HG03378 (cell line): Measurements from ENCODE around the gene PKD2L2.
"Not testable (repeated sequence)": the region's sequence is repeated elsewhere in the genome, so short reads cannot be mapped to it uniquely, and the experiment has no call there.

Experiments used
- ATAC-seq: cut with Tn5 transposase; IDR thresholded peaks from one replicate; pipeline ENCODE4 v1.9.1; 2021; ENCODE audit warnings: mild to moderate bottlenecking, moderate library complexity; ENCODE audit not compliant: unreplicated experiment

PKD2L2 gene

DNA sequence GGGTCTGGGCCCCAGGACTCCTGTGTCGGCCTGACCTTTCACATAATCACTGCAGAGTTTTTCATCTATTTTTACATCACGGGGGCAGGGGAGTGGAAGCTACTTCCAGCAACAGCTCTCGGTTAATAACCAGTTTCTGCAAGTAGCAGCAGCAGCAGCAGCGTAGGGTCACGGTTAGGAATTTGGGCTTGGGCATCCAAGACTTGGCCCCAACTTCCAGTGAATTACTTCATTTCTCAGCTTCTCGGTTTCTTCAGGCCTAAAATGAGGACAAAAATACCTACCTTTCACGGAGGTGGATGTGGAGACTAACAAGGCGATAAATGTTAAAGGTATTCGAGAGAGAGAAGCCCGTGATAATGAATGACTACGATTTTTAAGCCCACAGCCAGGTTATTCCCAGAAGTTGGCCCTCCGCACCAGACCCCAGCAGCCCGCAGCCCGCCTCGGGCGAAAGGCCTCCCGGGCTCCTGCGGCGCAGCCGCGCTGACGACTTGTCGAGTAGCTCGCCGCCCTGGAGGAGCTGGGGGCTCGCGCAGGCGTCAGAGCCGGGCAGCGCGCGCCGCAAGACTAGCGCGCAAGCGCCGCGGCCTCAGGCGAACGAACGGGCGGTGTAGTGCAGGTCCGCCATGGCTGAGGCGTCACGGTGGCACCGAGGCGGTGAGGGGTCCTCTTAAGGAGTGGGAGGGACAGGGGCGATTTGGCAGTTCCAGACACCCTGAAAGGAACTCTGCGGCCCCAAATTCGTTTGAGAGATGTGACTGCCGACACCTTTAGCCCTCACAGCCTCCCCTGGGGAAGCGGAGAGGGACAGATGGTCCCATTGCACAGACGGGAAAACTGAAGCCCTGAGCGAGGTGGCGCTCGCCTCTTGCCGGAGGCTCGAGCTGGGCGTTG is at the start of gene PKD2L2:
Gene PKD2L2, plus strand, starts transcription at position 595 of the 897 bp plus-strand sequence. Its CDS starts 35 bp downstream, at position 630.
- peak; percentile 66 for ATAC-seq

GRCh38 chr5:137842296-137842695 is 47.0 kb upstream of the PKD2L2 start:
- ATAC-seq: no peak

DNA sequence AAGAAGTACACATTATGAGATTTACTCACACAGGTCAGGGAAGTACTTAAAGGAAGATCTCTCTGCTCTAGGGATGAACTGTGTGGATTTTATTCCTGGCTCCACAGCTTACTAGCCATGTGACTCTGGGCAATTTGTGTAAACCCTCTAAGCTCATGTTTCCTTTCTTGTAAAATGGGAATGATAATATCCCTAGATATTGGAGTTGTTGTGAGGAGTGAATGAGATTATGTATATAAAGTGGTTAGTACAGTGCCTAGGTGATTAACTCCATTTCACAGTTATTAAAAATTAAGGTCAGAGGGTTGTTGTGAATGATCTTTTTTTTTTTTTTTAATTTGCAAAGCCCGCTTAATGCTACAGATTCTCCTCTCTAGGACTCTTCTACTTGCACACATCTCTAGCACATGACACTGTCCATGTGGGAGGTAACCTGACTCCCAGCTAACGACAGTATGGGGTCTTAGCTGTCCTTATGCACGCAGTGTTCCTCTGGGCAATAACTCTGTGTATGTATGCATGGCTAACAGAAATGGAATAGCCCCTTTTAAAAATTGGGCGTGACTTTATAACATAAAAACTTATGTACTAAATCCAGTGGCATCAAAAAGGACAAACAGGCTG is 45.5 kb upstream of the PKD2L2 start:
- no peak for ATAC-seq

- ATAC-seq: no peak
Measured at GRCh38 chr5:137845472-137845871, 43.8 kb upstream of the PKD2L2 start.

- ATAC-seq: peak; percentile 63
Measured at GRCh38 chr5:137847687-137848086, 41.6 kb upstream of the PKD2L2 start.

DNA sequence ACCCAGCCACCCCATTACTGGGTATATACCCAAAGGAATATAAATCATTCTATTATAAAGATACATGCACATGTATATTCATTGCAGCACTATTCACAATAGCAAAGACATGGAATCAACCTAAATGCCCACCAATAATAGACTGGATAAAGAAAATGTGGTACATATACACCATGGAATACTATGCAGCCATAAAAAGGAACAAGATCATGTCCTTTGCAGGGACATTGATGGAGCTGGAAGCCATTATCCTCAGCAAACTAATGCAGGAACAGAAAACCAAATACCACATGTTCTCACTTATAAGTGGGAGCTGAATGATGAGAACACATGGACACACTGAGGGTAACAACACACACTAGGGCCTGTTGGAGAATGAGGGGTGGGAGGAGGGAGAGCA is 36.1 kb upstream of the PKD2L2 start:
- ATAC-seq: not testable (repeated sequence)

DNA sequence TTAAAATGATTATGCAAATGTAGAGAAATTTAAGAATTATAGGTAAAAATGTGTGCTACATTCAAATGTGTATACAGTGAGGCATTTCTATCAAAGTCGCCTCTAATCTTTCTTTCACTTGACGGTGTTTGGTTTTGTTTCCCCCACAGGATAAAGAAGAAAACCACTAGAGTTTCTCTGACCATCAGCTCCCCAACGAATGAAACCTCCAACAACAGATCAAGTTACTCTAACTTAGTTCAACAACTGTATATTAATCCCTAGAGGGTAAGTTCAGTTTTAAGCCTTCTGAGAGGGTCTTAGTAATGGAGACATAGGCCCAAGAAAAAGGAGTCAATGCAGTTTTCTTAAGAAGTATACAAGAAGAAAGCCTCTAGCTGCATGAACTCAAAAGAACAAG is 33.1 kb upstream of the PKD2L2 start:
- no peak for ATAC-seq

DNA sequence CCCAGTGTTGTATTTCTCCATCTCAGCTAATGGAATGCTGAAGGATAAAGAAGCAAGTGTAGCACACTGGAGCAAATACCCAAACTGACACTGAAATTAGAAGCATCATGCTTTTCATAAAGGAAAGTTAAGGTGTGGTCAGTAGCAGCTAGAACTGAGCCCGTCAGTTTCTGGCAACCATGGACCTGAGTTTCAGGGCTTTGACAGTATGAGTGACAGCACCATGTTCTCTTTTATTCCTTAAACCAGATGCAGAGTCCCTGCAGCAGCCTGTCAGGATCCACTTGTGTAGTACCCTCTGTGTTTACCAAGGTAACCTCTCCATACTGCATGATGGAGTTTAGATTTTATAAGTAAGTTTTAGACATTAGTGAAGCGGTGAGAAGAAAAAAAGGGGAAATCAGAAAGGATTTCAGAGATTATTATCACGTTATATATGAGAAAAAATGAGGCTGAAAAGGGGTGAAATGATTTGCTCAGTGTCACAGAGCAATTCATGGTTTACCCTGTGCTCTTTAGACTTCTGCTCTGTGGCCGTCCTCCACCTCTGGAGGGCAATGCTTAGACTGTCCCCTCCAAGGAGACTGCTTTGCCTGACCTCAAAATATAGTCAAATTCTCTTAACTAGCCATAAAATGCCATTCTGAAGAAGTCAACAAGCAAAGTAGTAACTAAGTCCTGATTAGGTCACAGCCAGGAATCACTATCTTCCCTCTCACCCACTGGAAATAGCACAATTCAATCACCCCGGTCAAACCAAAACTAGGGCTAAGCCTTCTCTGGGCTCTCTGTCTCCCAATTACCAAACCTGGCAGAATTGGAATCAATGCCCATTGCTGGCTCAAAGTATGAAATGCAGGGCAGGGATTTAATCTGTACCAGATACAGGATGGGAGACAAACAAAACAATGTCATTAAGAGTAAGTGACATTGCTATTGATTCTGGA is 32.1 kb upstream of the PKD2L2 start:
- ATAC-seq: no peak

GRCh38 chr5:137858223-137858916 is 30.9 kb upstream of the PKD2L2 start:
- peak; percentile 84 for ATAC-seq

DNA sequence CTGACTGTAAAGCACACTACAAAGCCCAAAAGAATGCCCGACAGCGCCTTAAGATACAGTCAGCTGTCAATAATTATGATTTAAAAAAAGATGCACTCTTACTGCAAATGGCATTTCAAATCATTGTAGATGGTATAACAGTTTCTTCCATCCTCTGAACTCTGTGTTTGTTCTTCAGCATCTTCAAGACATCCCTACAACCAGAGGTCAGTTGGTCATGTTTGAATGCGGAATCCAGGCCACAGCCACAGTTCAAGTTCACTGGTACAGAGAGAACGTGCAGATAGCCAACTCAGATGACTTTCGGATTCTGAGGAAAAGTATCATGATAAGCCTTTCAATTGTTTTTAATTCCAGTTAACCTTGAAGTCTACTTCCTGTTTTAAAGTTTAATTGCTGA is 30.3 kb upstream of the PKD2L2 start:
- ATAC-seq: no peak

DNA sequence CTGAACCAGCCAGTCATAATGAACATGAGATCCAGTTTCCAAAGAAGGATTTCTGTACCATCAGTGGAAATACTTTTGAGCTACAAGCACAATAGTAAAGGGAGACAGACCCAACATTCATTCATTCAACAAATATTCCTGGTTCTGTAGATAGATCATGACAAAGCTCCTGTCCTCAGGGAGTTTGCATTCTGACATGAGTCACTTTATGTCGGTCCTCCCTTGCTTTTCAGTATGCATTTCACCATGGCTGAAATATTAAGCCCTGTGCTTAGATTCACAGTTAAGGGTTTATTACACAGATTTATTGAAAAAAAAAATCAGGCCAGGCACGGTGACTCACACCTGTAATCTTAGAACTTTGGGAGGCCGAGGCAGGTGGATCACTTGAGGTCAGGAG is 27.0 kb upstream of the PKD2L2 start:
- no peak for ATAC-seq

DNA sequence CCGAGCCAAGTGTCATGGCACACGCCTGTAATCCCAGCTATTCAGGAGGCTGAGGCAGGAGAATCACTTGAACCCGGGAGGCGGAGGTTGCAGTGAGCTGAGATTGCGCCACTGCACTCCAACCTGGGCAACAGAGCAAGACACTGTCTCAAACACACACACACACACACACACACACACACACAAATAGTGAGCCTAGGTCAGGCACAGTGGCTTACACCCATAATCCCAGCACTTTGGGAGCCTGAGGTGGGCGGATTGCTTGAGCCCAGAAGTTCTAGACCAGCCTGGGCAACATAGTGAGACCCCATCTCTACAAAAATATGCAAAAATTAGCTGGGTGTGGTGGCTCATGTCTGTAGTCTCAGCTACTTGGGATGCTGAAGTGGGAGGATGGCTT is 25.6 kb upstream of the PKD2L2 start:
- not testable (repeated sequence) for ATAC-seq

DNA sequence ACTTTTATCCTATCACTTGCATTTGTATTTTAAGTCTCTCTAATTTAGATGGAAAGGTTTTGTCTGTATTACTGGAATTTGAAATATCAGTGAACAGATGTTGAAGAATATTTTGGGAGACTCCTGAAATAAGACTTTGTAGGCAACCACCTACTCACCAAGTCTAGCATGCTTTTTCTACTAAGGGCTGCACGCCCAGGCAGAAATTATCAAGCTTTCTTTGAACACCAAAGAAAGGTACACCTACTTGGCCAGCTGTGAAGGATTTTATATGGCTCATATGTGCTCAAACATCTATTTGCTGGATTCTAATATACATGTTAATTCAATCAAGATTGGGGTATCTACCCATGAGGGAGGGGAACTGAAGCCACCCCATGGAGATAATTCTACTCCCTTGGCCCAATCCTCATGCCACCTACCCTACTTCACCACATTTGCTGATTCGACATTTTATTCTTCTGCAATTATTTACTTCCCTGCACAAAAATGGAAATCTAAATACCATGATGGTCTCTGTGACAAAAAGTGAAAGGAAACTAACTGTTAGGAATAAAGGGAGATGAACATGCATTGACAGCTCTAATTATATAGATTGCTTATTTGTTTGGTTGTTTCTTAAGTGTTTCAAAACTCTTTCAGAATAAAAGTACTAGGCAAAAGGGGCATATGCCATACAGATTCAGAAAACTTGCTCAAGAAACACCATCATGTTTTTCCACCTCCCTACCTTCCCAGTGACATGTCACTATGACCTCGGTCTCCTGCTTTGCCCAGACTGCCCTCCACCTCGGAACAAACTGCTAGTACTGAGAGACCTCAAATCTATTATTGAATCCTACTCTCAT is 22.5 kb upstream of the PKD2L2 start:
- ATAC-seq: no peak

DNA sequence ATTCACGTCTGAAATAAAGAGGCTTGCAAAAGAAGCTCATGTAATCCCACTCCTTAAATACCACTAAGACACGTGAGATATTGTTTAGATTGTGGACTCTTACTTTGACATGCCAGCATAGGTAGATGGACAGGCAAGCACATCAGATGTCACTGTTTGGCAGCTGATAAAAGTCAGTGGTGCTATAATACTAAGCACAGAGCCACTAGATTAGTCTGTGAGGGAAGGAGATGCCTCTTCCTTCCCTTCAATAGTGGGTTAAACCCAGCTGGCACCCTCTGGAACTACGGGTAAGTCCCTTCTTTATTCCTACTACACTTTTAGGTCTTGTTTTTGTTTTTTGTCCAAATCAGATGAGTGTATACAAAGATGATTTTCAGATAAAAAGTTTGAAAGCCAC is 21.6 kb upstream of the PKD2L2 start, which contains the start of gene MYOT:
Gene MYOT, plus strand, starts transcription at position 197 of the 400 bp plus-strand sequence. CDS start 2,792 bp downstream, outside the sequence.
- no peak for ATAC-seq

DNA sequence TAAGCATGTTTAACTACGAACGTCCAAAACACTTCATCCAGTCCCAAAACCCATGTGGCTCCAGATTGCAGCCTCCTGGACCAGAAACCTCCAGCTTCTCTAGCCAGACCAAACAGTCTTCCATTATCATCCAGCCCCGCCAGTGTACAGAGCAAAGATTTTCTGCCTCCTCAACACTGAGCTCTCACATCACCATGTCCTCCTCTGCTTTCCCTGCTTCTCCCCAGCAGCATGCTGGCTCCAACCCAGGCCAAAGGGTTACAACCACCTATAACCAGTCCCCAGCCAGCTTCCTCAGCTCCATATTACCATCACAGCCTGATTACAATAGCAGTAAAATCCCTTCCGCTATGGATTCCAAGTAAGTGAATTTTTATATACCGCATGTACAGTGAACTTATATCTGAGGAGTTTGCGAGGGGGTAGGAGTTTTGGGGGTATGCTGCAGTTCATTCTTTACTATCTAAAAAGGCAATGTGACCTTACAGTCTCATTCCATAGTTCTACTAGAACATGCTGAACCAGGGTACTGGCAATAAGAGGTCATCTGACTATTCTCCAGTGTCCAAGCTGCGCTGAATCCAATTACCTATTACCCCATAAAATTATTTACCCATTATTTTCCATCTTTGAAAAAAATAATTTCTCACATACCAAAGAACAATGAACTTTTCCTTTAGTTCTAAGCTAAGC is 18.5 kb upstream of the PKD2L2 start:
- ATAC-seq: no peak

GRCh38 chr5:137871571-137871970 is 17.7 kb upstream of the PKD2L2 start:
- ATAC-seq: no peak

- no peak for ATAC-seq
Measured at GRCh38 chr5:137872466-137872865, 16.8 kb upstream of the PKD2L2 start.

GRCh38 chr5:137876101-137876500 is 13.2 kb upstream of the PKD2L2 start:
- ATAC-seq: no peak

- no peak for ATAC-seq
Measured at GRCh38 chr5:137880313-137880712, 8.9 kb upstream of the PKD2L2 start.
